Erythroblast (primary cell): Measurements from ENCODE around the gene GREM2.

Experiments
- GATA1 ChIP-seq: IDR thresholded peaks from 2 replicates; pipeline ENCODE4 v1.6.1; 2011; ENCODE audit warnings: low read depth, mild to moderate bottlenecking, control low read depth, low read length, moderate library complexity
- POLR2A ChIP-seq: IDR thresholded peaks from 2 replicates; pipeline ENCODE4 v1.6.1; 2011; ENCODE audit warnings: mild to moderate bottlenecking, low read length

DNA sequence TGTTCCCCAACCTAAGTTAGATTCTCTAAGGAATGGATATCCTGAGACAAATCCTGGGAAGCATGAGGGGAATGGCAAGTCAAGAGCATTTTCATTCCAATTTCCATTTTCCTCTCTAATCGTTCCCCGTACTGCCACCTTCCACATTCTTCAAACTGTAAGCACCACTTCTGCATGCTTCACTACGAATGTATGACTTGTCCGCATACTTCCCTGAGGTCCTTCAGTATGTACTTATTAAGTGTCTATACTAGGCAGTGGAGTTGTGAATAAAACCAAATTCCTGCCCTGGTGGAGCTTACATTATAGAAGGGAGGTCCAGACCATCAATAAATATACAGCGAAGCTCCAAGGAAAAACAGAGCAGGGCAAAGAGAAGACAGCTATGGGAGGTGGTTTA is 154.8 kb downstream of the GREM2 start:
- TF ChIP-seq POLR2A (no peak), GATA1 (no peak)
